Osteoblast (primary cell): ENCODE measurements around the gene SLC9A7. TPM values are rescaled to one million over a fixed set of nuclear protein-coding genes. Genes with fewer than 3 reads are reported as not detected.

Experiments used
- DNase-seq: peaks from one replicate; pipeline ENCODE4 v3.0.0; 2011; ENCODE audit warnings: low spot score, mixed read lengths; ENCODE audit not compliant: insufficient read length; ENCODE audit errors: missing footprints
- H2AFZ ChIP-seq: 2 replicates; pipeline ENCODE4 v1.6.0; 2011; ENCODE audit warnings: mild to moderate bottlenecking, low read length
- H3K27ac ChIP-seq: 2 replicates; pipeline ENCODE4 v1.5.1; 2011; ENCODE audit warnings: mild to moderate bottlenecking, low read depth, low read length, moderate library complexity
- H3K27me3 ChIP-seq: 2 replicates; pipeline ENCODE4 v1.6.0; 2012; ENCODE audit warnings: mild to moderate bottlenecking, control low read depth, inconsistent platforms, low read length, moderate library complexity; ENCODE audit not compliant: insufficient read depth
- H3K36me3 ChIP-seq: 2 replicates; pipeline ENCODE4 v1.5.1; 2011; ENCODE audit warnings: mild to moderate bottlenecking, low read length, control low read depth, moderate library complexity; ENCODE audit not compliant: insufficient read depth
- H3K4me1 ChIP-seq: 2 replicates; pipeline ENCODE4 v1.5.1; 2011; ENCODE audit warnings: mild to moderate bottlenecking, low read length, control low read depth, moderate library complexity; ENCODE audit not compliant: insufficient read depth
- H3K4me2 ChIP-seq: 2 replicates; pipeline ENCODE4 v1.6.0; 2011; ENCODE audit warnings: mild to moderate bottlenecking, low read length; ENCODE audit not compliant: insufficient read depth
- H3K4me3 ChIP-seq: fragments of 200-600 bp; sonication (generic); 3 replicates; pipeline ENCODE4 v1.5.1; 2012; ENCODE audit warnings: mild to moderate bottlenecking, low read length, inconsistent platforms; ENCODE audit not compliant: insufficient read depth
- H3K79me2 ChIP-seq: 2 replicates; pipeline ENCODE4 v1.6.0; 2012; ENCODE audit warnings: mild to moderate bottlenecking, low read length, control low read depth, inconsistent platforms; ENCODE audit not compliant: insufficient read depth
- H3K9me3 ChIP-seq: 2 replicates; pipeline ENCODE4 v1.5.1; 2011; ENCODE audit warnings: low read depth, low read length, control low read depth
- H4K20me1 ChIP-seq: 2 replicates; pipeline ENCODE4 v1.6.0; 2012; ENCODE audit warnings: mild to moderate bottlenecking, low read length, control low read depth; ENCODE audit not compliant: insufficient read depth
- total RNA-seq: library from RNA; depleted of rRNA; stranded (reverse); fragments of >200 nt; gene quantifications from 2 replicates; pipeline ENCODE4 v1.2.3, GENCODE V29; 2012
- TF ChIP-seq, protein P1 (sequence below): IDR thresholded peaks from 2 replicates; pipeline ENCODE4 v1.5.1; 2011; ENCODE audit warnings: mild to moderate bottlenecking, low read depth, low read length, moderate library complexity; ENCODE audit errors: extremely low read depth

The SLC9A7 gene
- total RNA-seq, 1 donor: 42.0 TPM

DNA sequence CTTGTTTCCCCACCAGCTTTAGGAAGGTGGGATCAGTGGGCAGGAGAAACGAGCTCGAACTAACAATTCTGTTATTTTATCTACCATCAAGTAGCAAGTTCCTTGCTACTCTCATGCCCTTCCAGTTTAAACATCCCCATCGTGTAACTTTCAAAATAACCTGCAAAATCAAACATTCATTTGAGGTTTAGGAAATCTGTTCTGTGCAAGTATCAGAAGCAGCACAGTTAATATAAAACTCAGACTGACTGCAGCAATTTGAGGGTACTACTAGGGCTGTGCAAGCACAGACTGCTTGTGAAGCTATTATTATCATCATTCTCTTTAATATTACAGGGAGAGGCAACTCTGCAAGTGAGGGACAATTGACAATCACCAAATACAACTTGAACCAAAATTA, 137.3 kb downstream of the SLC9A7 start:
- Histone ChIP-seq H3K27ac (no peak overlapping the region), H3K36me3 (peaks cover 18% of the 10 kb centered on the region), H3K79me2 (no peaks in the 10 kb centered on the region), H3K4me1 (no peaks in the 10 kb centered on the region), H3K9me3 (no peaks in the 10 kb centered on the region), H4K20me1 (no peaks in the 10 kb centered on the region), H3K4me3 (no peak overlapping the region), H3K27me3 (no peaks in the 10 kb centered on the region), H2AFZ (no peak overlapping the region), H3K4me2 (no peak overlapping the region)
- TF ChIP-seq, protein P1, sequence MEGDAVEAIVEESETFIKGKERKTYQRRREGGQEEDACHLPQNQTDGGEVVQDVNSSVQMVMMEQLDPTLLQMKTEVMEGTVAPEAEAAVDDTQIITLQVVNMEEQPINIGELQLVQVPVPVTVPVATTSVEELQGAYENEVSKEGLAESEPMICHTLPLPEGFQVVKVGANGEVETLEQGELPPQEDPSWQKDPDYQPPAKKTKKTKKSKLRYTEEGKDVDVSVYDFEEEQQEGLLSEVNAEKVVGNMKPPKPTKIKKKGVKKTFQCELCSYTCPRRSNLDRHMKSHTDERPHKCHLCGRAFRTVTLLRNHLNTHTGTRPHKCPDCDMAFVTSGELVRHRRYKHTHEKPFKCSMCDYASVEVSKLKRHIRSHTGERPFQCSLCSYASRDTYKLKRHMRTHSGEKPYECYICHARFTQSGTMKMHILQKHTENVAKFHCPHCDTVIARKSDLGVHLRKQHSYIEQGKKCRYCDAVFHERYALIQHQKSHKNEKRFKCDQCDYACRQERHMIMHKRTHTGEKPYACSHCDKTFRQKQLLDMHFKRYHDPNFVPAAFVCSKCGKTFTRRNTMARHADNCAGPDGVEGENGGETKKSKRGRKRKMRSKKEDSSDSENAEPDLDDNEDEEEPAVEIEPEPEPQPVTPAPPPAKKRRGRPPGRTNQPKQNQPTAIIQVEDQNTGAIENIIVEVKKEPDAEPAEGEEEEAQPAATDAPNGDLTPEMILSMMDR: no peak
- no peak for DNase-seq

DNA sequence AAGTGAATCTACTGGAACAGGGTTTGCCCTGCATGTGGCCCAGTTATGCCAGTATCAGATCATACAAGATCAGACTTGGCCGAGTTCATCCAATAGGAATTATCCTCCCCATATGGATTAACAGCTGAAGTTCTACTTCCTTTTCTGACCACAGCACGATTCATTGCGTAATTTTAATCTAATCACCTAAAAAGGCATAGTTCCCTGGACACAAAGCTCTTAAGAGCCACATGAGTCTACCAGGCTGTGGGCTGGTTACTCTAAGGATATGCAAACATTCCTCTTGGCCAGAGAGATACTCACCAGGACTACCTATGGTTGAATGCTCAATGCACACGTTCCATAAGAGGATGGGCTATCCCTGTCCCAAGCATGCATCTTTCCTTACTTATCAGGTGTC, 138.4 kb downstream of the SLC9A7 start:
- Histone ChIP-seq H3K4me1 (no peaks in the 10 kb centered on the region), H3K79me2 (no peaks in the 10 kb centered on the region), H3K4me2 (no peak overlapping the region), H3K36me3 (peaks cover 18% of the 10 kb centered on the region), H2AFZ (no peak overlapping the region), H3K27me3 (no peaks in the 10 kb centered on the region), H3K9me3 (no peaks in the 10 kb centered on the region), H3K27ac (no peak overlapping the region), H4K20me1 (no peaks in the 10 kb centered on the region), H3K4me3 (no peak overlapping the region)
- TF ChIP-seq, protein P1: no peak
- no peak for DNase-seq

DNA sequence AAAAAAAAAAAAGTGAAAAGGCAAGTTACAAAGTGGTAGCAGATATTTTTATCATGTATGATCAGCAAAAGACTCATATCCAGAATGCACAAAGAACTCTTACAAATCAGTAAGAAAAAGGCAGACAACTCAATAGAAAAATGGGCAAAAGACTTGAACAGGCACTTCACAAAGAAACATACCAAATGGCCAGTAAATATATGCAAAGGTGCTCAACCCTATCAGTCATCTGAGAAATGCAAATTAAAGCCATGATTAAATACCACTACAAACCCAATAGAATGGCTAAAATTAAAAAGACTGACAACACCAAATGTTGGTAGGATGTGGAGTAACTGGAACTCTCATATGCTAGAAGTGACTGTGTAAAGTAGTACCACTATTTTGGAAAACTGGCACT, 140.0 kb downstream of the SLC9A7 start:
- TF ChIP-seq, protein P1: no peak
- H3K27ac ChIP-seq: no peak overlapping the region
- no peak for DNase-seq
- no peak overlapping the region for H3K4me3 ChIP-seq
- peaks cover 22% of the 10 kb centered on the region for H3K36me3 ChIP-seq
- H3K79me2 ChIP-seq: no peaks in the 10 kb centered on the region
- H3K27me3 ChIP-seq: no peaks in the 10 kb centered on the region
- H3K9me3 ChIP-seq: no peaks in the 10 kb centered on the region
- H3K4me2 ChIP-seq: no peak overlapping the region
- no peaks in the 10 kb centered on the region for H3K4me1 ChIP-seq
- no peak overlapping the region for H2AFZ ChIP-seq
- H4K20me1 ChIP-seq: no peaks in the 10 kb centered on the region

DNA sequence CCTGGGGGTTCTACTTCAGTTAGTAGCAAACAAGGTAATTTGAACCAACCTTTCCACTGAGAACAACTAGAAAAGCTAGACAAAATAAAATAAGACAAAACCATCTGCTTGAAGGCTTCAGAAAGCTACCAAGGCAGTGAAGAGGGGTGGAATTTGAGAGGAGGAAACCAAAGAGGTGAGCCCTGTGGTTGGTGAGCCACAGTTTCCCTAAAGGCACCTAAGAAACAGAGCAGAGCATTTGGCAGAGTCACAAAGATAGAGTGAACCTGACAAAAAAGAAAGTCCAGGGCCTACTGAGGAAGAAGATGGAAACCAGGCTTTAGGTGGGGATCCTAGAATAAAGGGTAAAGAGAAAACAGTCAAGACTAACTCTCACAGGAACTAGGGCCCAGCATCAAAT, 141.0 kb downstream of the SLC9A7 start:
- no peaks in the 10 kb centered on the region for H3K9me3 ChIP-seq
- DNase-seq: no peak
- no peaks in the 10 kb centered on the region for H4K20me1 ChIP-seq
- H3K79me2 ChIP-seq: no peaks in the 10 kb centered on the region
- no peaks in the 10 kb centered on the region for H3K27me3 ChIP-seq
- H3K4me2 ChIP-seq: no peak overlapping the region
- H3K4me3 ChIP-seq: no peak overlapping the region
- no peaks in the 10 kb centered on the region for H3K4me1 ChIP-seq
- H3K36me3 ChIP-seq: peaks cover 22% of the 10 kb centered on the region
- TF ChIP-seq, protein P1: no peak
- no peak overlapping the region for H3K27ac ChIP-seq
- H2AFZ ChIP-seq: no peak overlapping the region
